ENCODE results near the gene RABL3.
"Not testable (repeated sequence)": the region's sequence is repeated elsewhere in the genome, so short reads cannot be mapped to it uniquely, and the experiment has no call there.

The RABL3 gene

DNA sequence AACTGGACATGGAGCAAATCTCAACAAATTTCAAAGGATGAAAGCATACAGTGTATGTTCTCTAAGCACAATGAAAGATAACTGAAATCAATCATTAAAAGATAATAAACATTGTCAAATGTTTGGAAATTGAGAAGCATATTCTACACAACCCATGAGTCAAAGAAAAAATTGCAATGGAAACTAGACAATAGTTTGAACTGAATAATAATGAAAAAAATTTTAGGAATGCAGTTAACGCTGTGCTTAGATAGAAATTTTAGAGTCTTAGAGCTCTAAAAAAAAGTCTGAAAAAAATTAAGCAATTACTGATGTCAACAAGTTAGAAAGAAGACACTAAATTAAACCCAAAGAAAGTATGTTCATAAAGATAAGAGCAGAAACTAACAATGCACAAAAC lies 15.5 kb downstream of the RABL3 start:
- Histone ChIP-seq H3K9me3 (peaks cover 7% of the 10 kb centered on the region), H3K4me1 (no peaks in the 10 kb centered on the region), H4K20me1 (no peaks in the 10 kb centered on the region), H3K27me3 (no peaks in the 10 kb centered on the region), H3K4me2 (no peak overlapping the region), H3K4me3 (no peak overlapping the region), H3K9ac (no peak overlapping the region), H3K36me3 (peaks cover 22% of the 10 kb centered on the region), H3K27ac (no peak overlapping the region)
- no peak for TF ChIP-seq Cebpa-rat (IDR thresholded peaks at IDR 0.05)

DNA sequence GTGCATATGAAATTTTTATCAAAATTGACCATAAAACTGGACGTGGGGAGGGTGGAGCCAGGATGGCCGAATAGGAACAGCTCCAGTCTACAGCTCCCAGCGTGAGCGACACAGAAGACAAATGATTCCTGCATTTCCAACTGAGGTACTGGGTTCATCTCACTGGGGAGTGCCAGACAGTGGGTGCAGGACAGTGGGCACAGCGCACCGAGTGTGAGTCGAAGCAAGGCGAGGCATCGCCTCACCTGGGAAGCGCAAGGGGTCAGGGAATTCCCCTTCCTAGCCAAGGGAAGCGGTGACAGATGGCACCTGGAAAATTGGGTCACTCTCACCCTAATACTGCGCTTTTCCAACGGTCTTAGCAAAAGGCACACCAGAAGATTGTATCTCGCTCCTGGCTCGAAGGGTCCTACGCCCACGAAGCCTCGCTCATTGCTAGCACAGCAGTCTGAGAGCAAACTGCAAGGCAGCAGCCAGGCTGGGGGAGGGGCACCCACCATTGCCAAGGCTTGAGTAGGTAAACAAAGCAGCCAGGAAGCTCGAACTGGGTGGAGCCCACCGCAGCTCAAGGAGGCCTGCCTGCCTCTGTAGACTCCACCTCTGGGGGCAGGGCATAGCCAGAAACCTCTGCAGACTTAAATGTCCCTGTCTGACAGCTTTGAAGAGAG lies 23.0 kb downstream of the RABL3 start:
- not testable (repeated sequence) for H3K4me1 ChIP-seq, H3K4me2 ChIP-seq, H3K9me3 ChIP-seq, H3K27ac ChIP-seq, H3K4me3 ChIP-seq, H3K9ac ChIP-seq, H4K20me1 ChIP-seq, H3K27me3 ChIP-seq
- H3K36me3 ChIP-seq, result peaks cover 12% of the 10 kb centered on the region

- no peaks in the 10 kb centered on the region for H3K9me3 ChIP-seq
- H3K4me1 ChIP-seq, result no peaks in the 10 kb centered on the region
- H3K27me3 ChIP-seq, result no peaks in the 10 kb centered on the region
- 0 out of 2 replicates have a peak, but pooled peaks cover 4% of the 10 kb centered on the region for H3K36me3 ChIP-seq
- H3K27ac ChIP-seq, result no peak overlapping the region
- no peak overlapping the region for H3K9ac ChIP-seq
- H3K4me2 ChIP-seq, result no peak overlapping the region
- no peaks in the 10 kb centered on the region for H4K20me1 ChIP-seq
- TF ChIP-seq Cebpa-rat (IDR thresholded peaks at IDR 0.05), result no peak
- no peak overlapping the region for H3K4me3 ChIP-seq
These were observed 29.1 kb downstream of the RABL3 start for GRCh38 chr3:120713262-120713661.

DNA sequence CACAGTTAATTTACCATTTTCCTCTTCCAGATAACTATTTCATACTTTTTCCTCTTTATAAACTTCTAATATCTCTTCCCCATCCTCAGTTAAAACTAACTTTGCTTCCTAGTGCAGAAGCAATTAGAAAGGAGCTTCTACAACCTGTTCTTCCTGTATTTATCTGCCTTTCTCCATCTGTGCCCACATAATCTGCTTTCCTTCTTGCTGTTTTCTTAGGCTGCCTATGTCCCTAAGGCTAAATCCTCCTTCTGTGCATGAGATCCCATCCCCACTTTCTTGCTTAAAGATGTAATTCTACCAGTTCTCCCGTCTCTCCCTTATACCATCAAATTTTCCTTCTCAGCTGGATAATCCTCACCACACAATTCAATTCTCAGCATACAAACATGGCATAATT lies 31.9 kb downstream of the RABL3 start:
- H3K4me1 ChIP-seq, result no peaks in the 10 kb centered on the region
- TF ChIP-seq Cebpa-rat (IDR thresholded peaks at IDR 0.05), result no peak

GRCh38 chr3:120708408-120708807 lies 33.9 kb downstream of the RABL3 start:
- Histone ChIP-seq H3K4me1 (no peaks in the 10 kb centered on the region), H3K4me3 (no peak overlapping the region), H3K9ac (no peak overlapping the region), H3K27ac (no peak overlapping the region), H3K9me3 (no peaks in the 10 kb centered on the region), H3K36me3 (no peaks in the 10 kb centered on the region), H4K20me1 (no peaks in the 10 kb centered on the region), H3K4me2 (no peak overlapping the region), H3K27me3 (no peaks in the 10 kb centered on the region)
- no peak for TF ChIP-seq Cebpa-rat (IDR thresholded peaks at IDR 0.05)

More for the DNA sequence above, 31.9 kb downstream of the RABL3 start:
- Histone ChIP-seq H3K27me3 (no peaks in the 10 kb centered on the region), H3K4me3 (no peak overlapping the region), H3K9me3 (no peaks in the 10 kb centered on the region), H3K27ac (no peak overlapping the region), H3K36me3 (no peaks in the 10 kb centered on the region), H3K4me2 (no peak overlapping the region), H3K9ac (no peak overlapping the region), H4K20me1 (no peaks in the 10 kb centered on the region)

DNA sequence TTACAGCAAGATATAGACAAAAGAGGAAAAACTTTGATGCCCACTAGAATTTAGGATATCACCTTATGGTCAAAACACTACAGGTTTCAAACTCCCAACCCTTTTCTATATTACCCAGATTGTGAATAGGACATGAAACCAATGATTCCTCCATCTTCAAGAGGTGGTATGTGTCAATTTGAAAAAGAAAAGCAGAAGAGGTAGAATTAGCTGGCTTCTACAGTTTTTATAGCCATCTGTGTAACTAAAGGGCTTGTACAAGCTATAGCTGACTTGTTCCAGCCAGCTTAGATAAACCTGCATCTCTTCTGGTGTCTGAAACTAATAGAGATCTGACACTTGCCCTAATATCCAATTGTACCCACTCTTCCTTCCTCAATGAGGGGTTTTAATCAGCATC lies 35.4 kb downstream of the RABL3 start:
- Histone ChIP-seq H3K27ac (no peak overlapping the region), H3K4me1 (no peaks in the 10 kb centered on the region), H3K9ac (no peak overlapping the region), H3K27me3 (no peaks in the 10 kb centered on the region), H3K36me3 (peaks cover 12% of the 10 kb centered on the region), H4K20me1 (no peaks in the 10 kb centered on the region), H3K4me2 (no peak overlapping the region), H3K9me3 (peaks cover 4% of the 10 kb centered on the region; the same call in 1 of the 2 replicates), H3K4me3 (no peak overlapping the region)
- TF ChIP-seq Cebpa-rat (IDR thresholded peaks at IDR 0.05), result no peak

DNA sequence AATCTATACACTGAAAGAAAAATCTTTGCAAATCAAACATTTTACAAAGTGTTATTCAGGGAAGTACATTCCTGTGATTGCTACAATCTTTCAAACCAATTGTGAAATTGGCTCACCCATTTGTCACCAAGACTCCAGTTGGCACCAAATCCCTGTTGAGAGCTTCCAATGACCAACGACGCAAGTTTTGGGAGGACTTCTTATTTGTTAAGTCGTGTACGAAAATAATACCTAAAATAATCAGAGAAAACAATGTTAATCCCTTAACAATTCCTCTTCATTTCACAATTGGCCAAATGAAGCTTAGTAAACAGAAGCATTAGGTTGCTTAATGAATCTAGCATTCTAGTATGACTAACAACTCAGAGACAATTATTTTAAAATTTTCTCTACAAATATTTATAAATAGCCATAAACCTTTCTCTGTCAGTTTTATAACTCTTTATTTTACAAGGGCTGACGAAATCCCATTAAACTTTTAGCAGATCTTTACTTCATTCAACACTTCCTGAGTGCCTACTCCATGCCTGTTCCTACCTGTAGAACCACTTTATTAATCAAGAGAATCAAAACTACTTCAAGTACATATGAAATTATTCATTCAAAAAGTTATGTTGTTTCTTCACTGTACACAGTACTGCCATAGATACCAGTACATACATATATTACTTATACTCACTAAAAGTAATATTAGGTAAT lies 36.3 kb downstream of the RABL3 start:
- TF ChIP-seq Cebpa-rat (IDR thresholded peaks at IDR 0.05), result no peak

DNA sequence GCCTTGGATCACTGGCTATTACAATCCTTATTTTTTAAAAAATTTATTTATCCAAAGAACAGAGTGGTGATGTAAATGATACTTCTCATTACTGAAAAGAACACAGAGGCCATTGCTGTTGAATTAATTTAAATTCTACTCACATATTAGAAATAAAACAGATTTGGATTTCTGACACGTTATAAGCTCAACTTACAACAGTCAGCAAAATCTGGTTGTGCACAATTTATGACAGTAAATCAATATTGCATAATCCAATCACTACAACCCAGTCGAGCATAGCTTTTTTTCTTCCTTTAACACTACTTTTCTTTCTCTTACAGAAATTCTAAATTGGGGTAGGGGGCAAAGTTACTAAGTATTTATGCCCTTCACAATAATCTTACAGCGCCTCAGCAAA lies 43.0 kb downstream of the RABL3 start:
- no peak overlapping the region for H3K4me3 ChIP-seq
- H3K27me3 ChIP-seq, result no peaks in the 10 kb centered on the region
- no peaks in the 10 kb centered on the region for H3K4me1 ChIP-seq
- H3K9me3 ChIP-seq, result peaks cover 4% of the 10 kb centered on the region; the same call in 1 of the 2 replicates
- no peak overlapping the region for H3K9ac ChIP-seq
- H3K27ac ChIP-seq, result no peak overlapping the region
- peaks cover 27% of the 10 kb centered on the region for H3K36me3 ChIP-seq
- H3K4me2 ChIP-seq, result no peak overlapping the region
- no peaks in the 10 kb centered on the region for H4K20me1 ChIP-seq
- no peak for TF ChIP-seq Cebpa-rat (IDR thresholded peaks at IDR 0.05)

More for the DNA sequence above, 36.3 kb downstream of the RABL3 start:
- Histone ChIP-seq H3K9ac (no peak overlapping the region), H3K27me3 (no peaks in the 10 kb centered on the region), H3K27ac (no peak overlapping the region), H3K4me1 (no peaks in the 10 kb centered on the region), H3K4me3 (no peak overlapping the region), H3K36me3 (peaks cover 12% of the 10 kb centered on the region), H3K9me3 (peaks cover 4% of the 10 kb centered on the region; the same call in 1 of the 2 replicates), H4K20me1 (no peaks in the 10 kb centered on the region), H3K4me2 (no peak overlapping the region)

DNA sequence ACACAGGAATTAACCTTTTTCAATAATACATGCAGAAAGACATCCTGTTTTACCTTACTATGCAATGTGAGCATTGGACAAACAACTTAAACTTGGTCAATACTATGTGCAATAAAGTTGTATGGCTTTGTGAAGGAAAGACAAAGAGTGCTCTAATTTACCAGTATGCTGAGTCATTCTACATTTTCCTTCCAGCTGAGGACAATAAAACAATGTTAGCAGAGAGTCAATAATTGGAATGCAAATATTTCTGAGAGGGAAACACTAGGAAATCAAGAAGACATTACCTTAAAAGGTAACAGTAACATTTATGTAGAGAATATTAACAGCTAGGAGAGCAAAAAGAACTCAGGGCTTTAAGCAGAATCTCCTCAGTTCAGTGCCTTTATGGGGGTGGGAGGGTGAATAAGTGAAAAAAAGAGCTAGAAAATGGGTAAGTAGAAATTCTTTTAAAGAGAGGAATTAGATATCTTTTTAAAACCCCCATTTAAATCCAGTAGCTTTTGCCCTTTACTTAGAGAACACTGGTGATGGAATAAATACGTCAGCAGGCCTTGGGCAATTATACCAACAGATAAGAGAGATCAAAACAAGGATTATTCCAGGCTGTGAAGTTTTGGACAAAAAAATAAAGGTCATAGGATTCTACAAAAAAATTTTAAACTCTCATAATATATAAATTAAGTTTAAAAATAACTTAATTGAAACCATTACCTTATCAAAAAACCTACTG lies 48.7 kb downstream of the RABL3 start:
- H3K4me2 ChIP-seq, result no peak overlapping the region

DNA sequence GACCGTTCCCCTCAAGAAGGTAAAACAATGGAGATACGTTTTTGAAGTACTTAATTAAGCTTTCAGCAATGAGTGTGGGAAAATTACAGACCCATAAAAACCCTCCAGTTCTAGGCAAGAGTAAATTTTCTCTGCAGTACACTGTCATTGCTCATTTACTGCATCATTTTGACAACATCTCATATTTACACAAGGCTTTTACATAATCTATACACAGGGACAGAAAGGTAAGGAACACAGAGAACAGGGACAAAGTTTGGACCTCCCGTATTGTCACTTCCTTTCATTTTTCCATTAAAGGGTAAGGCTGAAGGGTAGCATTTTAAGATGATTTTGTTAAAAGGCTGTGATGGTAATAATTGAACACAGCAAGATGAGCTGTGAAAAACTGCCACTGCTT lies 52.9 kb downstream of the RABL3 start:
- Histone ChIP-seq H4K20me1 (no peaks in the 10 kb centered on the region), H3K4me3 (no peak overlapping the region), H3K9me3 (no peaks in the 10 kb centered on the region), H3K4me2 (no peak overlapping the region), H3K27ac (no peak overlapping the region), H3K9ac (no peak overlapping the region), H3K27me3 (no peaks in the 10 kb centered on the region), H3K36me3 (peaks cover 9% of the 10 kb centered on the region), H3K4me1 (no peaks in the 10 kb centered on the region; the same call in 1 of the 2 replicates)
- TF ChIP-seq Cebpa-rat (IDR thresholded peaks at IDR 0.05), result no peak

More for the DNA sequence above, 48.7 kb downstream of the RABL3 start:
- Histone ChIP-seq H3K36me3 (peaks cover 24% of the 10 kb centered on the region), H4K20me1 (no peaks in the 10 kb centered on the region), H3K27ac (no peak overlapping the region), H3K4me3 (no peak overlapping the region), H3K9ac (no peak overlapping the region), H3K27me3 (no peaks in the 10 kb centered on the region), H3K9me3 (no peaks in the 10 kb centered on the region), H3K4me1 (no peaks in the 10 kb centered on the region)
- TF ChIP-seq Cebpa-rat (IDR thresholded peaks at IDR 0.05), result no peak

All from BLaER1 (cell line).